ENCODE measurements around the gene KIR2DL4. TPM values are rescaled to one million over a fixed set of nuclear protein-coding genes. Genes with fewer than 3 reads are reported as not detected.
"Not testable (repeated sequence)": the region's sequence is repeated elsewhere in the genome, so short reads cannot be mapped to it uniquely, and the experiment has no call there.

KIR2DL4 gene
- total RNA-seq, 2 donors from 2014 or later, result not detected

GRCh38 chr19:54817670-54818536 is 14.5 kb downstream of the KIR2DL4 start:
- H3K4me3 Mint-ChIP-seq, result no peak overlapping the region
- H3K4me1 Mint-ChIP-seq, result no peaks in the 10 kb centered on the region
- peaks cover 20% of the 10 kb centered on the region for H3K27me3 Mint-ChIP-seq
- peaks cover 2% of the 10 kb centered on the region for H3K36me3 Mint-ChIP-seq (ENCODE audit: low read depth)
- H3K9me3 ChIP-seq (ENCODE audit: control insufficient read depth, low read length, poor library complexity, severe bottlenecking), result no peaks in the 10 kb centered on the region
- no peak for ATAC-seq
- no peak for DNase-seq
- H3K27ac Mint-ChIP-seq, result no peak overlapping the region

- not testable (repeated sequence) for H3K4me1 Mint-ChIP-seq; ATAC-seq; H3K36me3 Mint-ChIP-seq (ENCODE audit: low read depth); H3K27ac Mint-ChIP-seq; H3K4me3 Mint-ChIP-seq; DNase-seq; H3K9me3 ChIP-seq (ENCODE audit: control insufficient read depth, low read length, poor library complexity, severe bottlenecking)
- H3K27me3 Mint-ChIP-seq, result peaks cover 16% of the 10 kb centered on the region
Measured at GRCh38 chr19:54824416-54824815, 21.0 kb downstream of the KIR2DL4 start.

GRCh38 chr19:54825326-54825725 is 21.9 kb downstream of the KIR2DL4 start:
- ATAC-seq; H3K4me3 Mint-ChIP-seq; H3K27ac Mint-ChIP-seq; DNase-seq; H3K4me1 Mint-ChIP-seq; H3K9me3 ChIP-seq (ENCODE audit: control insufficient read depth, low read length, poor library complexity, severe bottlenecking); H3K36me3 Mint-ChIP-seq (ENCODE audit: low read depth): not testable (repeated sequence)
- peaks cover 22% of the 10 kb centered on the region for H3K27me3 Mint-ChIP-seq

GRCh38 chr19:54828064-54828463 is 24.7 kb downstream of the KIR2DL4 start:
- H3K4me3 Mint-ChIP-seq; H3K36me3 Mint-ChIP-seq (ENCODE audit: low read depth); ATAC-seq; H3K9me3 ChIP-seq (ENCODE audit: control insufficient read depth, low read length, poor library complexity, severe bottlenecking); DNase-seq; H3K4me1 Mint-ChIP-seq; H3K27ac Mint-ChIP-seq: not testable (repeated sequence)
- H3K27me3 Mint-ChIP-seq, result peaks cover 31% of the 10 kb centered on the region

GRCh38 chr19:54832496-54832895 is 29.1 kb downstream of the KIR2DL4 start, which contains the start of gene KIR2DS4:
Gene KIR2DS4 (plus strand): TSS chr19:54832676.
- H3K27me3 Mint-ChIP-seq, result peaks cover 27% of the 10 kb centered on the region
- not testable (repeated sequence) for H3K27ac Mint-ChIP-seq; H3K4me1 Mint-ChIP-seq; H3K36me3 Mint-ChIP-seq (ENCODE audit: low read depth); H3K4me3 Mint-ChIP-seq; H3K9me3 ChIP-seq (ENCODE audit: control insufficient read depth, low read length, poor library complexity, severe bottlenecking); ATAC-seq; DNase-seq

GRCh38 chr19:54835126-54835525 is 31.7 kb downstream of the KIR2DL4 start:
- H3K9me3 ChIP-seq (ENCODE audit: control insufficient read depth, low read length, poor library complexity, severe bottlenecking); ATAC-seq; DNase-seq; H3K4me3 Mint-ChIP-seq; H3K4me1 Mint-ChIP-seq; H3K36me3 Mint-ChIP-seq (ENCODE audit: low read depth); H3K27ac Mint-ChIP-seq: not testable (repeated sequence)
- peaks cover 18% of the 10 kb centered on the region for H3K27me3 Mint-ChIP-seq

- ATAC-seq; H3K27me3 Mint-ChIP-seq; H3K36me3 Mint-ChIP-seq (ENCODE audit: low read depth); H3K4me1 Mint-ChIP-seq; H3K9me3 ChIP-seq (ENCODE audit: control insufficient read depth, low read length, poor library complexity, severe bottlenecking); H3K27ac Mint-ChIP-seq; H3K4me3 Mint-ChIP-seq; DNase-seq: not testable (repeated sequence)
Measured at GRCh38 chr19:54837522-54837921, 34.1 kb downstream of the KIR2DL4 start.

GRCh38 chr19:54843171-54843570 is 39.8 kb downstream of the KIR2DL4 start:
- H3K27me3 Mint-ChIP-seq; ATAC-seq; DNase-seq; H3K36me3 Mint-ChIP-seq (ENCODE audit: low read depth); H3K27ac Mint-ChIP-seq; H3K9me3 ChIP-seq (ENCODE audit: control insufficient read depth, low read length, poor library complexity, severe bottlenecking); H3K4me3 Mint-ChIP-seq; H3K4me1 Mint-ChIP-seq: not testable (repeated sequence)

GRCh38 chr19:54850061-54850640 is 46.7 kb downstream of the KIR2DL4 start, which contains the start of gene KIR3DL2:
Gene KIR3DL2 (plus strand): TSS chr19:54850443. CDS start chr19:54850476, 33 bp downstream.
- H3K36me3 Mint-ChIP-seq (ENCODE audit: low read depth); H3K4me3 Mint-ChIP-seq; ATAC-seq; DNase-seq; H3K9me3 ChIP-seq (ENCODE audit: control insufficient read depth, low read length, poor library complexity, severe bottlenecking); H3K27ac Mint-ChIP-seq; H3K4me1 Mint-ChIP-seq: not testable (repeated sequence)
- H3K27me3 Mint-ChIP-seq, result peaks cover 14% of the 10 kb centered on the region

- H3K4me3 Mint-ChIP-seq, result no peak overlapping the region
- no peaks in the 10 kb centered on the region for H3K36me3 Mint-ChIP-seq (ENCODE audit: low read depth)
- H3K27me3 Mint-ChIP-seq, result peaks cover 14% of the 10 kb centered on the region
Measured at GRCh38 chr19:54850930-54851329, 47.5 kb downstream of the KIR2DL4 start.

GRCh38 chr19:54851353-54851752 is 47.9 kb downstream of the KIR2DL4 start:
- no peaks in the 10 kb centered on the region for H3K36me3 Mint-ChIP-seq (ENCODE audit: low read depth)
- H3K27ac Mint-ChIP-seq, result no peak overlapping the region
- DNase-seq, result no peak
- no peak overlapping the region for H3K4me3 Mint-ChIP-seq
- no peaks in the 10 kb centered on the region for H3K9me3 ChIP-seq (ENCODE audit: control insufficient read depth, low read length, poor library complexity, severe bottlenecking)
- H3K27me3 Mint-ChIP-seq, result peaks cover 14% of the 10 kb centered on the region
- H3K4me1 Mint-ChIP-seq, result peaks cover 2% of the 10 kb centered on the region
- no peak for ATAC-seq

More at GRCh38 chr19:54850930-54851329, 47.5 kb downstream of the KIR2DL4 start:
- no peak overlapping the region for H3K27ac Mint-ChIP-seq
- ATAC-seq (no peak), DNase-seq (no peak)
- H3K9me3 ChIP-seq (ENCODE audit: control insufficient read depth, low read length, poor library complexity, severe bottlenecking), result no peaks in the 10 kb centered on the region
- peaks cover 2% of the 10 kb centered on the region for H3K4me1 Mint-ChIP-seq

GRCh38 chr19:54855241-54855640 is 51.8 kb downstream of the KIR2DL4 start:
- H3K36me3 Mint-ChIP-seq (ENCODE audit: low read depth); H3K27ac Mint-ChIP-seq; H3K9me3 ChIP-seq (ENCODE audit: control insufficient read depth, low read length, poor library complexity, severe bottlenecking); H3K27me3 Mint-ChIP-seq; DNase-seq; ATAC-seq; H3K4me1 Mint-ChIP-seq; H3K4me3 Mint-ChIP-seq: not testable (repeated sequence)

- not testable (repeated sequence) for H3K4me1 Mint-ChIP-seq; H3K27me3 Mint-ChIP-seq; H3K9me3 ChIP-seq (ENCODE audit: control insufficient read depth, low read length, poor library complexity, severe bottlenecking); ATAC-seq; DNase-seq; H3K27ac Mint-ChIP-seq; H3K4me3 Mint-ChIP-seq; H3K36me3 Mint-ChIP-seq (ENCODE audit: low read depth)
Measured at GRCh38 chr19:54858476-54858875, 55.1 kb downstream of the KIR2DL4 start.

Measured in T-helper 17 cell (primary cell).